OCI-LY3 (cell line): ENCODE data around the gene MAML1.

ENCODE experiments used
- H2AFZ ChIP-seq: fragments of 200-600, 300-600 bp; shearing (Covaris generic); 2 replicates; pipeline ENCODE4 v1.6.0; 2014; ENCODE audit warnings: antibody characterized with exemption, low read depth, low read length
- H3K27ac ChIP-seq: fragments of 200-600, 300-600 bp; sonication (generic); 2 replicates; pipeline ENCODE4 v1.5.1; 2014; ENCODE audit warnings: mild to moderate bottlenecking, low read length, moderate library complexity, mixed read lengths
- H3K27me3 ChIP-seq: fragments of 200-600, 300-600 bp; sonication (generic); 2 replicates; pipeline ENCODE4 v1.6.1; 2014; ENCODE audit warnings: low read depth, low read length, mixed read lengths
- H3K36me3 ChIP-seq: fragments of 200-600, 300-600 bp; sonication (generic); replicated peaks from 2 replicates; pipeline ENCODE3; 2014; ENCODE audit warnings: low read depth, low read length, mixed read lengths
- H3K4me1 ChIP-seq: fragments of 300-600, 200-600 bp; sonication (generic); 2 replicates; pipeline ENCODE4 v1.6.1; 2014; ENCODE audit warnings: low read length, mixed read lengths
- H3K4me2 ChIP-seq: fragments of 200-600, 300-600 bp; sonication (generic); 2 replicates; pipeline ENCODE4 v1.6.1; 2014; ENCODE audit warnings: low read length, mixed read lengths
- H3K4me3 ChIP-seq: fragments of 300-600, 200-600 bp; sonication (generic); 2 replicates; pipeline ENCODE4 v1.5.1; 2014; ENCODE audit warnings: antibody characterized with exemption, mild to moderate bottlenecking, low read length, moderate library complexity
- H3K79me2 ChIP-seq: fragments of 300-600, 200-600 bp; shearing (Covaris generic); 2 replicates; pipeline ENCODE4 v1.6.1; 2014; ENCODE audit warnings: mild to moderate bottlenecking, low read length, mixed read lengths
- H3K9ac ChIP-seq: fragments of 300-600, 200-600 bp; shearing (Covaris generic); 2 replicates; pipeline ENCODE4 v1.6.0; 2014; ENCODE audit warnings: mild to moderate bottlenecking, low read length, moderate library complexity
- H3K9me3 ChIP-seq: fragments of 200-600, 300-600 bp; shearing (Covaris generic); 2 replicates; pipeline ENCODE4 v1.6.1; 2014; ENCODE audit warnings: low read length, mixed read lengths; ENCODE audit not compliant: insufficient read depth
- H4K20me1 ChIP-seq: fragments of 200-600, 300-600 bp; sonication (generic); 2 replicates; pipeline ENCODE4 v1.6.1; 2016; ENCODE audit warnings: low read length, mixed read lengths; ENCODE audit not compliant: insufficient read depth
- EZH2phosphoT487 ChIP-seq: fragments of 200-600 bp; shearing (Covaris generic); IDR thresholded peaks from 2 replicates; pipeline ENCODE4 v1.6.1; 2018; ENCODE audit warnings: antibody characterized with exemption, mixed run types, low read depth
- TF ChIP-seq, protein P1 (sequence below): fragments of 200-600, 300-600 bp; sonication (generic); IDR thresholded peaks from 2 replicates; pipeline ENCODE4 v1.5.1; 2014; ENCODE audit warnings: antibody characterized with exemption, low read length, low read depth

The MAML1 gene

DNA sequence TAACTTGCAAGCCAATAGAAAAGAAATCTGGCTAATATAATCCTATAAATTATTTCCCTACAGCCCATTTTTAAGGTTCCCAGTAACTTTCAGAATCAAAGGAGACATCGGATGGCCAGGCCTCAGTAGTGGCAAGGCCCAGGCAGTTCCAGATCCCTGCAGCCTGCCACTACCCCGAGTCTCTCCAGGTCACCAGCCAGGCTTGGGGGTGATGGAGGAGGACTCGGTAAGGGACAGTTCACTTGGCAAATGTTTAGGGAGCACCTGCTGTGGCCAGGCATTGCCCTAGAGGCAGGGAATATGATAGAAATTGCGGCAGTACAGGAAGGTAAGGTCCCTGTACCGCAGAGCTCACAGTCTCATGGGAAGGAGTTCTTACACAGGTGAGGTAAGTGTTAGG lies 46.0 kb downstream of the MAML1 start:
- no peaks in the 10 kb centered on the region for H3K79me2 ChIP-seq
- no peaks in the 10 kb centered on the region for H3K4me1 ChIP-seq
- no peak overlapping the region for H2AFZ ChIP-seq
- H3K27ac ChIP-seq = no peak overlapping the region
- TF ChIP-seq EZH2phosphoT487 = no peak
- TF ChIP-seq, protein P1, sequence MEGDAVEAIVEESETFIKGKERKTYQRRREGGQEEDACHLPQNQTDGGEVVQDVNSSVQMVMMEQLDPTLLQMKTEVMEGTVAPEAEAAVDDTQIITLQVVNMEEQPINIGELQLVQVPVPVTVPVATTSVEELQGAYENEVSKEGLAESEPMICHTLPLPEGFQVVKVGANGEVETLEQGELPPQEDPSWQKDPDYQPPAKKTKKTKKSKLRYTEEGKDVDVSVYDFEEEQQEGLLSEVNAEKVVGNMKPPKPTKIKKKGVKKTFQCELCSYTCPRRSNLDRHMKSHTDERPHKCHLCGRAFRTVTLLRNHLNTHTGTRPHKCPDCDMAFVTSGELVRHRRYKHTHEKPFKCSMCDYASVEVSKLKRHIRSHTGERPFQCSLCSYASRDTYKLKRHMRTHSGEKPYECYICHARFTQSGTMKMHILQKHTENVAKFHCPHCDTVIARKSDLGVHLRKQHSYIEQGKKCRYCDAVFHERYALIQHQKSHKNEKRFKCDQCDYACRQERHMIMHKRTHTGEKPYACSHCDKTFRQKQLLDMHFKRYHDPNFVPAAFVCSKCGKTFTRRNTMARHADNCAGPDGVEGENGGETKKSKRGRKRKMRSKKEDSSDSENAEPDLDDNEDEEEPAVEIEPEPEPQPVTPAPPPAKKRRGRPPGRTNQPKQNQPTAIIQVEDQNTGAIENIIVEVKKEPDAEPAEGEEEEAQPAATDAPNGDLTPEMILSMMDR = no peak
- no peaks in the 10 kb centered on the region for H3K9me3 ChIP-seq
- H3K36me3 ChIP-seq = peaks cover 36% of the 10 kb centered on the region
- no peak overlapping the region for H3K4me3 ChIP-seq
- H3K4me2 ChIP-seq = no peak overlapping the region
- no peaks in the 10 kb centered on the region for H4K20me1 ChIP-seq
- H3K9ac ChIP-seq = no peak overlapping the region
- no peaks in the 10 kb centered on the region for H3K27me3 ChIP-seq

DNA sequence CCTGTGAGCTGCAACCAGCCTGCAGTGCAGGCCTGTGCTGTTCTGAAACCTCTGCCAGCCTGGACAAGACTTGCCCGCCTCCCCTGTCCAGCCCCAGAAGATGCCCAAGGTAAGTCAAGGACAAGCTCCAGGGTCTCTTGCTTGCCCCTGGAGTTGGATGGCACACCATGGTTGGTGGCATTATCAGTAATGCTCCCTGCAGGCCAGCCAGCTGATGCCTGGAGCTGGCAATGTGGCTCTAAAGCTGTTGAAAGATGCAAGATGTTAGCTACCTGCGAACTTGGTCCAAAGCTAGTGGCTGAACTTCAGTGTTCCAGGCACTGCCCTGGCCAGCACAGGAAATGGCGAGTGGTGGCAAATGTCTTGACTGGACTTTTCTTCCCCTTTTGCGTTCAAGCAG lies 47.2 kb downstream of the MAML1 start:
- no peak overlapping the region for H3K27ac ChIP-seq
- H3K9ac ChIP-seq = no peak overlapping the region
- H4K20me1 ChIP-seq = no peaks in the 10 kb centered on the region
- H3K27me3 ChIP-seq = no peaks in the 10 kb centered on the region
- H3K4me2 ChIP-seq = no peak overlapping the region
- TF ChIP-seq EZH2phosphoT487 = no peak
- TF ChIP-seq, protein P1 = no peak
- H2AFZ ChIP-seq = no peak overlapping the region
- peaks cover 24% of the 10 kb centered on the region for H3K36me3 ChIP-seq
- H3K9me3 ChIP-seq = no peaks in the 10 kb centered on the region
- no peaks in the 10 kb centered on the region for H3K4me1 ChIP-seq
- H3K4me3 ChIP-seq = no peak overlapping the region
- H3K79me2 ChIP-seq = no peaks in the 10 kb centered on the region

DNA sequence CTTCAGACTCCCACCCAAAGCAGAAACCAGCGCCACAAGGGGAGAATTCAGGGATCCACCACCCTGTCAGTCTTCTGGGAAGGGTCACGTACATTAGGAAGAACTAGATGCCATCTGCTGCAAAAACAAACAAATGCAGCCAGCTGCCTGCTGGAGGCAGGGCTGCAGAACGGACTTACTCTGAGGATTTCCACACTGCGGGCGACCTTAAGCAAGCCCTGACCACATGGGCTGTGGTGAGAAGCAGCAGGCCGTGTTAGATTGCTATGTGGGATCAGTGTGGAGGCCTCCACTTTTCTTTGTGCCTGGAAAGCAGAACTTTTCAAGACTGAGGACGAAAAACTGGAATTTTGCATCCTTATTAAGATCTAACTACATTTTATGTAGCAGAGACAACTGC lies 47.7 kb downstream of the MAML1 start:
- Histone ChIP-seq H3K36me3 (peaks cover 18% of the 10 kb centered on the region), H4K20me1 (no peaks in the 10 kb centered on the region), H3K9me3 (no peaks in the 10 kb centered on the region), H3K4me2 (no peak overlapping the region), H3K27me3 (no peaks in the 10 kb centered on the region), H3K4me1 (no peaks in the 10 kb centered on the region), H3K4me3 (no peak overlapping the region), H3K9ac (no peak overlapping the region), H3K79me2 (no peaks in the 10 kb centered on the region), H2AFZ (no peak overlapping the region), H3K27ac (no peak overlapping the region)
- TF ChIP-seq, protein P1 = no peak
- TF ChIP-seq EZH2phosphoT487 = no peak

DNA sequence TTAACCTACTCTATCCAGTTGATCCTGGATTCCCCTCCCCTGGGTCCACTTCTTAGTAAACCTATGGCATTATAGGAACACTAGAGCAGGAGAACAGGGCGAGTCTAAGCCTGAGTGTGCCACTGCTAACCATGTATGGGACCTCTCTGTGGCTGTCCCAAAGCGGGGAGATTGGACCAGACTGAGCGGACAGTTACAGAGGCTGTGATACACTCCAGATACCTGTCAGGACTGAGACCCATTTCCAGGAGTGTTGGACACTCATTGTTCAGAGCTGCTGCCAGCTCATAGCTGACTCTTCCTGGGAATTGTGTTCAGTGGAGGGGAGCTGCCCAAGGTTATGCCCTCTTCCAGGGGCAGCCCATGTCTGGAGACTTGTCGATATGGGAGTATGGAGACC lies 49.2 kb downstream of the MAML1 start:
- no peak overlapping the region for H2AFZ ChIP-seq
- H3K27ac ChIP-seq = no peak overlapping the region
- peaks cover 6% of the 10 kb centered on the region for H3K36me3 ChIP-seq
- H3K79me2 ChIP-seq = no peaks in the 10 kb centered on the region
- no peak overlapping the region for H3K4me3 ChIP-seq
- no peaks in the 10 kb centered on the region for H4K20me1 ChIP-seq
- H3K4me1 ChIP-seq = no peaks in the 10 kb centered on the region
- H3K4me2 ChIP-seq = no peak overlapping the region
- H3K9ac ChIP-seq = no peak overlapping the region
- H3K27me3 ChIP-seq = no peaks in the 10 kb centered on the region
- no peak for TF ChIP-seq EZH2phosphoT487
- TF ChIP-seq, protein P1 = no peak
- H3K9me3 ChIP-seq = no peaks in the 10 kb centered on the region
